Hepatic stellate cell (primary cell): ENCODE results near the gene DNAJC8.
A peak's percentile ranks its signal among the peaks of the same experiment; 100 is the strongest.

ENCODE experiments used
- DNase-seq: peaks from one replicate; pipeline ENCODE4 v3.0.0; 2011; ENCODE audit warnings: low spot score

Gene DNAJC8

DNA sequence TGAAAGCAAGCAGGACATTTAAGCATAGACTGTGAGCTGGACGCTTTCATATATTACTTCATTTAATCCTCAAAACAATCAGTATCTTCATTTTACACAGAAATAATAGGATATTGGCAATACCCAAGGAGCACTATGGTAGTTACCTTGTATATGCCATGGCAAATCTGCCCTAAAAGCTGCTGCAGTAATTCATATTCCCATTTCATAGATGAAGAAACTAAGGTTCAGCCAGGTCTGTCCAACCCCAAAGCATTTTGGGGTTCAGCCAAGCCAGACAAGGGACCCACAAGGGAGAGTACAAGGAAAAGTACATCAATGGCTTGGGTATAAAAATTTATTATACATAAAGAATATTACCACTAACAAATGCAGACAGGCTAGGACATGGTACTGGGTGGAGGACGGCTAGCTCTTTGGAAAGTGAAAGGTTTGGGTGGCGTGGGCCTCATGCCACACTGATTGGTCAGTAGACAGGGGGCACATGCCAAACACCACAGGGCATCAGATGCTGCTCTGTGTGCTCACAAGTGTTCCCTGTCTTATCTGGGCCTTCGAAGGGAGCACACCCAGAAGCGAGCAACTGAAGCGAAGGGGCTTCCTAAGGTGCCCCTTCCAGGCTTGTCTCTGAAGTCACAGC lies 32.5 kb downstream of the DNAJC8 start:
- no peak for DNase-seq

- DNase-seq = no peak
Observed at GRCh38 chr1:28199328-28200233, 33.2 kb downstream of the DNAJC8 start.

DNA sequence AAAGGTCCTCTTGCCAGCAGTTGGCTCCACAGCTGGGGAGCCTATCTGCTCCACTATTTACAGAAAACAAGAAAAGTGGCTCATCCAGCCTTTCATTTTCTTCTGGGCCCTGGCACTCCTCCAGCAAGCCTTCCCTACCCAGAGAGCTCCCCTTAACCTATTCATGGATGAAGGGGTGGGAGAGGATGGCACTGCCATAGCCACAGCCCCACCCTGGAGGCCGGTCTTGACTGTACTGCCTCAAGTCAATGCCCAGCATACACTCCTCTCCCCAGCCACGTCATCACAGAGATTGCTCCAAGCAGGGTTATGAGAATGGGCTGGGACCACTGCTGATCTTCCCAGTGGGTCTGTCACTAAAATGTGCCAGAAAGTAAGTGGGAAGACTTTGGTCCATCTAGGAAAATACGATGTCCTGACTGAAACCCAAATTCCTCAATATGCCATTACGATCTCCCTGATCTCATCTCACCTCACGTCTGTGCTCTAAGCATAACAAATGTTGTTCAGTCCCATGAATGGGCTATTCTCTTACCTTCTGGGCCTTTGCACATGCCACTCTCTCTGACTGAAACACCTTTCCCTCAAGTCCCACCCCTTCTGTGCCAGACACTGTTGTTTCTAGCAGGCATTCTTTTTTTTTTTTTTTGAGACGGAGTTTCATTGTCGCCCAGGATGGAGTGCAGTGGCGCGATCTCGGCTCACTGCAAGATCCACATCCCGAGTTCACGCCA lies 35.0 kb downstream of the DNAJC8 start:
- no peak for DNase-seq

DNA sequence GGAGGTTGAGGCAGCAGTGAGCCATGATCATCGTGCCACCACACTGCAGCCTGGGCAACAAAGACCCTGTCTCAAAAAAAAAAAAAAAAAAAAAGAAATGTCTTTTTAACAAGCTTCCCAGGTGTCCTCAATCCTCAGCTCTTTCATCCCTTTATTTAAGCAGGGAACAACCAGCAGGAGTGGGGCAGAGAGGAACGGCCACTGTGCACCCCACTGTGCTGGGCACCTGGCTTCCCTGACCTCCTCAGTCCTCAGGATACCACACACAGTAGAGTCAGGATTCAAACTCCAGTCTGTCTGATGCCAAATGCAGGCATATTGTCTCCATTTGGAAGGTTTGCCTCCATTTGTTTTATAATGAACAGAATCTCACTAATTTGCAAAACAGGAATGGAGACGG lies 36.5 kb downstream of the DNAJC8 start:
- no peak for DNase-seq

DNA sequence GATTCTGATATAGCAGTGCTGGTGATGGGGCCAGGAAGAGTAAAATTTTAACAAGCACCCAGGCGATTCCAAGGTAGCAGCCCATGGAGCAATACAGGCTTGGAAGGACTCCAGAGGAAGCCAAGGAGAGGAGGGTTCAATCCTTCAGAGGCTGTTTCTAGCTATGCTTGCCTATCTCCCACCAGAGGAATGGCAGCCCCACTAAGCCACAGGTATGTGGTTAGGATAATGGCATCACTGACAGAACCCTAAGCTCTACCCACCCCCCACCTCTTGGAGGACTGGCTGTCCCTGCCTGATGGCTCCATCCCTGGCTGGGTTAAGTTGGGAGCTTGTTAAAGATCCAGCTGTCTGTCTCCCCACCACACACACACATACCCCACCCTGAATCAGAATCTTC lies 37.0 kb downstream of the DNAJC8 start:
- no peak for DNase-seq

DNA sequence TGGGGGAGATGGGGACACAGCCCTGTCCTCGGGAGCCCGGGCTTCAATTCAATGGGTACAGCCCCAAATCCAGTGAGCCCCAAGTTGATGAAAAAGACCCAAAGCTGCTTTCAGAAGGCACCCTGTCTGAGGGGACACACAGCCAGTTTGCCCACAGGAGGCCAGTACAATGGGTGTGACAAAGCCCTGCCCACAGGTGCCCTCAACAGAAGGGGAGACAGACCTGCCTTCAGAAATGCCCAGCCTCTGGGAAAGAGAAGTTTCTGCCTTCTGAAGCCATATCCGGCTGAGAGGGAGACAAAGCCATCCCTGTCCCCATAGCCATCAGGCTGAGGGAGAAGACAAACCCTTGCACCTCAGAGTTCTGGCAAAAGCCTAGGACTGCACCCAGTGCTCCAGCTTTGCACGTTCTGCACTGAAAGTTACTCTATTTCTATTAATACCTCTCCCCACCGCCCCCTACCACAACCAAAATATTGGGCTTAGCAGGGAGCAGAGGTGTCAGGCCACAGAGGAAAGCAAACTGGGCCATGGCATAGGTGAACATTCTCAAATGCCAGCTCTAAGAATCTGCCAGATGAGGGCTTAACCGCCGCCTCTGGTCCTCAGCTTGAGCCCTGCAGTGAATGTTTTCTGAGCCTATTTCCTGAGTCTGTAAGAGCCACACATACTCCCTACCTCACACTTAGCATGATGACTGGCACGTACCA lies 38.3 kb downstream of the DNAJC8 start:
- no peak for DNase-seq

DNA sequence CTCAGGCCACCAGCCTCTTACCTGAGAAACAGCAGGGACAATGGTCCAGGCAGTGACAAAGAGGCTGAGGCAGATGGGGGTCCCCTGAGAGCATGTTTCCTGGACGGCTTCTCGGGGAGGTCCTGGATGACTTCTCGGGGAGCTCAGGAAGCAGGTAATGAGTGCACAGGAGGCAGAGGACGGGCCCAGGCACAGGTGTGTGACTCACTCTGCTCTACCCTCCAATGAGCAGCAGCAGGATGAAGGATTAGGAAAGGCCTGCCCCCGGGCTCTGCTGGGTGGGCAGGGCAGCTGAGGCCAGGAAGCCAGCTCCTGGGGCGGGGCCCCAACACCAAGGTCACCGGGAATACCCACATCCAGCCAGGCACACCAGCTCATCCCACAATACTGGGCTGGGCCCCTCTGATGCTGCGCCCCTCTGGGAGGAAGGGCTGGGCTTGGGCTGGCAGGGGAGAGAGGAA lies 39.1 kb downstream of the DNAJC8 start:
- DNase-seq = no peak

- DNase-seq = peak; percentile 46
Observed at GRCh38 chr1:28190996-28191645, 41.7 kb downstream of the DNAJC8 start.

DNA sequence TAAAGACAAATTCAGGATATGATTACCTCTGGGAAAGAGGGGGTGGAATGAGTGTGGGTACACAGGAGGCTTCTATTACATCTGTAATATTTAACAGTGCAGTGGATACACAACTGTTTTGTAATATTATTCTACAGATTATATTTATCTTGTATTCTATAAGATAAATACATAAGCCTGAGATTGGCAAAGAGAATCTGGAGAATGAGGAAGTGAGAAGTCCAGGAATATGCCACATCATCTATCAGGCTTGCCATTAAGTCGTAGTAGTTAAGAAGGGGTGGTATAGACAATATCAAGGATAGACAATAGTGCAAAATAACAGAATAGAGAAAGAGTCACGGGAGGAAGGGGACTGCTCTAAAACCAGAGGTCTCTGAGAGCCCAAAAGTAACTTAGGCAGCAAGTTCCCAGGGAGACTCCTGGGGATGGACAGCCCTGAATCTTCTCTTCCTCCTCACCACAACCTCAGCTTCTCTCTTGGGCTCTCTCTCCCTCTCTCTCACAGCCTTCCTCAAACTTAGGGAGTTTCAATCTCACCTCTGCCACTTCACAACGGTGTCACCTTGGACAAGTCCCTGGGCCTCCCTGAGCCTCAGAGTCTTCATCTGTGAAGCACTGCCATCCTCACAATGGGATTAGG lies 42.4 kb downstream of the DNAJC8 start:
- peak; percentile 19 for DNase-seq

GRCh38 chr1:28185071-28185470 lies 47.8 kb downstream of the DNAJC8 start:
- DNase-seq = no peak

DNA sequence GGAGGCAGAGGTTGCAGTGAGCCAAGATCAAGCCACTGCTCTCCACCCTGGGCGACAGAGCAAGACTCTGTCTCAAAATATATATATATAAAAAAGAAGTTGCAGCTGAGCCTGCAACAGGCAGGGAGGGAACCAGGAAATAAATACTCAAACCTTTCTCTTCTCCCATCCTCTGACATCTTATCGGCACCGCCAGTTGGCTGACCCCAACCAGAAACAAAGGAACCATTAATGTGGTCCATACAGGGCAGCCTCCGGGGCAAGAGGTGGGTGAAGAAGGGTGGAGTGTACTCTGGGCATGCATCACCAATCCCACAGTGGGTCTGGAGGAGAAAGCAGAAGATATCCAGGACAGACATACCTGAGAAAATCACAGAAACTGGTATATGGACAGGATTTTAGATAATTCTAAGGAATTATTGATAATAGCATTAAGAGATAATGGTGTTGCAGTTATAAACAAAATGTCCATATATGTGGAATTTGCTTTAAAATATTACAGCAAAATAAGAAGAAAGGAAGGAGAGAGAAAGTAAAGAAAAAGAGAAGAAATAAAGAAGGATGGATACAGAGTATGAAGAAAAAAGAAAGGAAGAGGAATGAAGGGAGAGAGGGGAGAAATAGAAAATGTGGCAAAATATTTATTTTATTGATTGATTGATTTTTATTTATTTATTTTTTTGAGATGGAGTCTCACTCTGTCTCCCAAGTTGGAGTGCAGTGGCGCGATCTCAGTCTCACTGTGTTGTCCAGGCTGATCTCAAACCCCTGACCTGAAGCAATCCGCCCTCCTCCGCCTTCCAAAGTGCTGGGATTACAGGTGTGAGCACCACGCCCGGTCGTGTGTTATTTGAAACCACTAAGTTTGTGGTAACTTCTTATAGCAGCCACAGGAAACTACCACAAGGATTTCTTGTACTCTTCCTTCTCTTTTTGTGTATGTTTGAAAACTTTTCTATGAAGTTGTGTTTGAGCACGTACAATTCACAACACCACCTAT lies 52.2 kb downstream of the DNAJC8 start:
- no peak for DNase-seq

DNA sequence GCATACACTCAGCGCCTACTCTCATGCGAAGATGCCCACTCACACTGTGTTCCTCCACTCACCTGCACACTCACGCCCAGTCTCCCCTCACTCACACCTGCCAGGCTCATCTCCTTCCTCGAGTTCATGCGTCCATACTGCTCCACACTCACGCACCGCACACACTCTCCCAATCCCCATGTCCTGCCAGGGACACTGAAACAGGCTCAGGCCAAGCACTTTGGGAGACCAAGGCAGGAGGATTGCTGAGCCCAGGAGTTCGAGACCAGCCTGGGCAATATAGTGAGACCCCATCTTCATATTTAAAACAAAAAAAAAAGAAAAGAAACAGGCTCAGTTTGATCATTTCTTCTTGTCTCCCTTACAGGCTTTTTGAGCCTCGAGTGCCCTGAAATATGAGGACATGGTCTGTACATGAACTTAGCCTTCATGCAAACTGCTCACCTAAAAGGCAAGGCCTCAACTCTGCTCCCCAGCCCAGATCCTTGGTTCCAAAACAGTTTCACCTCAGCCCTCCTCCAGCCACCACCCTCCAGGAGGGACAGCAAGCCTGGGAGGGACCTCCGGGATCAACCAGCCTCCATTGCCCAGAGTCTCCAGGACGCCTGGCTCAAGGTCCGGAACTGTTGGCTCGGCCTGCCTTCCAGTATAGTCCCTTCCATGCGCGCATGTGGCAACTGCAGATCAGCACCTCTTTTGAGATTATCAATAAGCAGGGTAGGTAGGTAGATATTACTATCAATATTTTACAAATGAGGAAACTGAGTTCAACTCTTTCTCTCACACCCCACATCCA lies 53.9 kb downstream of the DNAJC8 start:
- no peak for DNase-seq

- DNase-seq = no peak
Observed at GRCh38 chr1:28176492-28177470, 56.0 kb downstream of the DNAJC8 start, which contains the start of gene PTAFR. PTAFR (minus strand) TSS chr1:28176690; CDS start chr1:28151021, 25,669 bp downstream.

DNA sequence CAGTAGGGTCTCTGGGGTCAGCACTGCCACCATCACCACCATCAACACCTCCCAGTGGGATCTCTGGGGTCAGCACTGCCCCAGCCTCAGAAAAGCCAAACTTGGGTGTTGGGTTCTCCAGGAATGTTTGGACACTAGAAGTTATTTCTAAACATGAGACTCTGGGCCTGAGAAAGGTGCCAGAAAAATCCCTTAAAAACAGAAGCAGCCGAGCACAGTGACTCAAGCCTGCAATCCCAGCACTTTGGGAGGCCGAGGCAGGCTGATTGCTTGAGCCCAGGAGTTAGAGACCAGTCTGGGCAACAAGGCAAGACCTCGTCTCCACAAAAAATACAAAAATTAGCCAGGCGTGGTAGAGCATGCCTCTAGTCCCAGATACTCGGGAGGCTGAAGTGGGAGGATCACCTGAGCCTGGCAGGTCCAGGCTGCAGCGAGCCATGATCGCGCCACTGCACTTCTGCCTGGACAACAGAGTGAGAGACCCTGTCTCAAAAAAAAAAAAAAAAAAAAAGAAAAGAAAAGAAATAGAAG lies 56.8 kb downstream of the DNAJC8 start:
- no peak for DNase-seq

DNA sequence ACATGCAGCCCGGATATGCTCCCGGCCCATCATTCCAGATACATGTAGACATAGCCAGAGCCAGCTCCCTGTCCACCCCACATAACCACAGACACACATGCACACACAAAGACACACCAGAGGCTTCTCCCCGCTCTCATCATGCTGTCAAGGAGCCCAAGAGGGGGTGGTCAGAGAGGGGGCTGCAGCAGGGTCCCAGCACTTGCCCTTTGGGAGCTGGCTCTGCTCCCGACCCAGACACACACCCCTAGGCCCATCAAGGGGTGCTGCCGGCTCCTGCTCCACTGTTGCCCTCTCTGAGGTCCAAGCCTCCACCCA lies 58.9 kb downstream of the DNAJC8 start:
- peak; percentile 73 for DNase-seq

DNA sequence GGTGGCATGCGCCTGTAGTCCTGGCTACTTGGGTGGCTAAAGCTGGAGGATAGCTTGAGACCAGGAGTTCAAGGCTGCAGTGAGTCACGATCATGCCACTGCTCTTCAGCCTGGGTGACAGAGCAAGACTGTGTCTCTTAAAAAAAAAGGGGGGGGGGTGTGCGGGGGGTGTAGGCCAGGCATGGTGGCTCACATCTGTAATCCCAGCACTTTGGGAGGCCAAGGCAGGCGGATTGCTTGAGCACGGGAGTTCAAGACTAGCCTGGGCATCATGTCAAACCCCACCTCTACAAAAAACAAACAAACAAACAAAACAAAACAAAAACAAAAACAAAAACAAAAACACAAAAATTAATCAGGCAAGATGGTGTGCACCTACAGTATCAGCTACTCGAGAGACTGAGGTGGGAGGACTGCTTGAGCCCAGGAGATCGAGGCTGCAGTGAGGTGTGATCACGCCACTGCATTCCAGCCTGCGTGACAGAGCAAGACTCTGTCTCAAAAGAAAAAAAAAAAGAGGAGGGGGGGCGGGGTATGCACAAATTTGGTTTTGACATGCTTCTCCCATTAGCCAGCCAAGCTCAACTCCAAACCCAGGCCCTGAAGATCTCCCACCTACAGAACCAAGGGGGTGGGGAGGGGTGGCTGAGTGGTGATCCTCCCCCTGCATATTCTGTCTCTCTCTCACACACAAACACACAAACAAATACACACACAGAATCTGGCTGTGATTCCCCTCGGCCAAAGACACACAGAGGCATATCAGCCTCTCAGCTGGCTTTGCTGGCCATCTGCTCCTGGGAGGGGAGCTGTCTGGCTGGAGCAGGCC lies 59.5 kb downstream of the DNAJC8 start:
- DNase-seq = no peak
